Activated CD8-positive, alpha-beta T cell treated with anti-CD3 and anti-CD28 coated beads for 36 hours (primary cell): ENCODE results near the gene ANO1. TPM values are rescaled to one million over a fixed set of nuclear protein-coding genes. Genes with fewer than 3 reads are reported as not detected.
"Not testable (repeated sequence)": the region's sequence is repeated elsewhere in the genome, so short reads cannot be mapped to it uniquely, and the experiment has no call there.

Experiments used
- ATAC-seq: fragments of 200-7000 bp; cut with Tn5 transposase; one replicate; pipeline ENCODE4 v1.10.0; 2021; ENCODE audit warnings: mild to moderate bottlenecking, moderate library complexity
- CTCF ChIA-PET: fragments of 350-600 bp; sonication (Branson Sonifier 250); formaldehyde crosslinking; loops from one replicate; lab custom pipeline; 2021; ENCODE audit warnings: antibody characterized with exemption; lab: Charles Lee
- POLR2A ChIA-PET: fragments of 350-600 bp; sonication (Branson Sonifier 250); formaldehyde crosslinking; loops from one replicate; lab custom pipeline; 2021; ENCODE audit warnings: antibody characterized with exemption; lab: Charles Lee
- DNase-seq: peaks from one replicate; pipeline ENCODE4 v3.0.0-alpha.2; 2020
- H3K27ac Mint-ChIP-seq: one replicate; pipeline ENCODE4 v1.8.0; 2021; ENCODE audit warnings: mild to moderate bottlenecking, mixed read lengths
- H3K27me3 Mint-ChIP-seq: one replicate; pipeline ENCODE4 v1.8.0; 2021; ENCODE audit warnings: mixed read lengths
- H3K36me3 Mint-ChIP-seq: one replicate; pipeline ENCODE4 v1.8.0; 2021; ENCODE audit warnings: low read depth, mixed read lengths
- H3K4me1 Mint-ChIP-seq: one replicate; pipeline ENCODE4 v1.8.0; 2021; ENCODE audit warnings: low read depth, mixed read lengths
- H3K4me3 Mint-ChIP-seq: one replicate; pipeline ENCODE4 v1.8.0; 2021; ENCODE audit warnings: mild to moderate bottlenecking, moderate library complexity, mixed read lengths
- H3K9me3 Mint-ChIP-seq: one replicate; pipeline ENCODE4 v1.8.0; 2021; ENCODE audit warnings: mixed read lengths
- CTCF ChIP-seq: fragments of 200-600 bp; IDR thresholded peaks from one replicate; pipeline ENCODE4 v1.8.0; 2022; ENCODE audit warnings: antibody characterized with exemption, mild to moderate bottlenecking
- intact Hi-C: fragments of 100-400 bp; cut with micrococcal nuclease; formaldehyde crosslinking; loops from one replicate; pipeline ENCODE4 v1.10.0; 2022
- total RNA-seq, 2 experiments: library from RNA; stranded (reverse); gene quantifications; one replicate each; pipeline ENCODE4 v1.2.3, GENCODE V29; 2021

Gene ANO1
- total RNA-seq, 2 experiments from 2014 or later, result not detected

- intact Hi-C loops, result no loop called here
These were observed 134.2 kb downstream of the ANO1 start for GRCh38 chr11:70212227-70212811.

GRCh38 chr11:70217388-70217787, 139.3 kb downstream of the ANO1 start:
- H3K9me3 Mint-ChIP-seq, H3K4me3 Mint-ChIP-seq, H3K27ac Mint-ChIP-seq, H3K4me1 Mint-ChIP-seq, H3K27me3 Mint-ChIP-seq, intact Hi-C loops, H3K36me3 Mint-ChIP-seq, ATAC-seq, CTCF ChIA-PET, POLR2A ChIA-PET, DNase-seq: not testable (repeated sequence)

More at GRCh38 chr11:70212227-70212811, 134.2 kb downstream of the ANO1 start:
- Mint-ChIP-seq H3K4me3 (no peak overlapping the region), H3K4me1 (peaks cover 22% of the 10 kb centered on the region), H3K27me3 (no peaks in the 10 kb centered on the region), H3K36me3 (peaks cover 20% of the 10 kb centered on the region), H3K27ac (no peak overlapping the region), H3K9me3 (no peaks in the 10 kb centered on the region)
- ChIA-PET POLR2A (interaction anchor here (1.0 to 2.3 kb wide), 2 partner anchors 8 to 10 kb away, joined by 3 to 6 read pairs; partner anchors contain the start of gene FADD), CTCF (no interaction called here)
- ATAC-seq, result no peak
- no peak for DNase-seq
- TF ChIP-seq CTCF, result no peak

GRCh38 chr11:70218076-70218475, 140.0 kb downstream of the ANO1 start:
- H3K9me3 Mint-ChIP-seq, H3K27me3 Mint-ChIP-seq, H3K36me3 Mint-ChIP-seq, POLR2A ChIA-PET, DNase-seq, H3K4me1 Mint-ChIP-seq, ATAC-seq, CTCF ChIA-PET, H3K27ac Mint-ChIP-seq, intact Hi-C loops, H3K4me3 Mint-ChIP-seq: not testable (repeated sequence)

GRCh38 chr11:70220136-70220535, 142.0 kb downstream of the ANO1 start:
- intact Hi-C loops, result no loop called here
- Mint-ChIP-seq H3K4me3 (no peak overlapping the region), H3K36me3 (no peaks in the 10 kb centered on the region), H3K27me3 (peaks cover 6% of the 10 kb centered on the region), H3K9me3 (no peaks in the 10 kb centered on the region), H3K27ac (no peak overlapping the region), H3K4me1 (no peaks in the 10 kb centered on the region)
- no peak for TF ChIP-seq CTCF
- DNase-seq (no peak), ATAC-seq (no peak)
- POLR2A ChIA-PET, result no interaction called here
- CTCF ChIA-PET, result no interaction called here

- Mint-ChIP-seq H3K9me3 (no peaks in the 10 kb centered on the region), H3K4me3 (no peak overlapping the region), H3K27ac (no peak overlapping the region), H3K4me1 (no peaks in the 10 kb centered on the region), H3K36me3 (no peaks in the 10 kb centered on the region), H3K27me3 (peaks cover 6% of the 10 kb centered on the region)
- no peak for TF ChIP-seq CTCF
- intact Hi-C loops, result no loop called here
- ATAC-seq (no peak), DNase-seq (no peak)
- ChIA-PET CTCF (no interaction called here), POLR2A (no interaction called here)
These were observed 142.8 kb downstream of the ANO1 start for GRCh38 chr11:70220920-70221319.

GRCh38 chr11:70225681-70226177, 147.6 kb downstream of the ANO1 start:
- ChIA-PET POLR2A (interaction anchor here (1.6 kb wide), 1 partner anchor 21 kb away, joined by 4 read pairs; no protein-coding TSS in a partner anchor), CTCF (no interaction called here)
- ATAC-seq, result no peak
- no peaks in the 10 kb centered on the region for H3K36me3 Mint-ChIP-seq
- TF ChIP-seq CTCF, result no peak
- H3K27ac Mint-ChIP-seq, result no peak overlapping the region
- no peak overlapping the region for H3K4me3 Mint-ChIP-seq
- DNase-seq, result no peak
- no peaks in the 10 kb centered on the region for H3K9me3 Mint-ChIP-seq
- intact Hi-C loops, result no loop called here
- H3K27me3 Mint-ChIP-seq, result no peaks in the 10 kb centered on the region
- H3K4me1 Mint-ChIP-seq, result no peaks in the 10 kb centered on the region
